K562 (cell line): ENCODE measurements around the gene EFCAB7. TPM values are rescaled to one million over a fixed set of nuclear protein-coding genes. Genes with fewer than 3 reads are reported as not detected.

Experiments
- ATAC-seq: fragments of 200-7000 bp; cut with Tn5 transposase; 3 replicates; pipeline ENCODE4 v1.9.1; 2020; ENCODE audit warnings: moderate library complexity
- BruUV-seq: library from RNA; stranded (reverse); fragments of 400-500 nt; replicated peaks from 2 replicates; lab custom pipeline; 2021; lab: Mats Ljungman, UMichigan
- CTCF ChIA-PET: fragments of 300-600 bp; formaldehyde crosslinking; extraction: SDS; loops from one replicate; lab custom pipeline; 2021; ENCODE audit warnings: low intra/inter-chr PET ratio; lab: Yijun Ruan, JAX
- POLR2A ChIA-PET: fragments of 300-600, 350-650 bp; sonication (Branson Sonifier 250); formaldehyde crosslinking; extraction: SDS; loops from one replicate; lab custom pipeline; 2021; ENCODE audit warnings: antibody characterized with exemption, inconsistent platforms; lab: Yijun Ruan, JAX
- DNase-seq, 4 experiments: peaks; one replicate each; pipeline versions ENCODE4 v3.0.0 to v3.0.0-alpha.2; 2011 to 2018; ENCODE audit warnings: low spot score in 3 of 4, mixed read lengths in 3 of 4; ENCODE audit errors: extremely low read depth in 1 of 4
- FAIRE-seq: peaks from 2 replicates; lab custom pipeline; 2011; peaks lifted over from hg19 to GRCh38; lab: Jason Lieb, UNC
- H2AFZ ChIP-seq: 2 replicates; pipeline ENCODE4 v1.6.0; 2011; ENCODE audit warnings: low read depth, low read length, control low read depth, inconsistent platforms
- H3K27ac ChIP-seq: fragments of 200-600 bp; 3 replicates; pipeline ENCODE4 v1.8.0; 2011; ENCODE audit warnings: low read depth, mild to moderate bottlenecking, control low read depth, inconsistent platforms, low read length, moderate library complexity, mixed read lengths; ENCODE audit errors: extremely low read depth
- H3K27me3 ChIP-seq, 2 experiments: fragments of 300-600 bp in 1 of 2; 2 replicates in 1 of 2; 3 replicates in 1 of 2; pipeline versions ENCODE4 v1.6.0 to v1.8.0; 2011; ENCODE audit warnings: inconsistent platforms in 2 of 2, low read length in 2 of 2, mild to moderate bottlenecking in 1 of 2, mixed read lengths in 1 of 2, moderate library complexity in 1 of 2; ENCODE audit not compliant: control insufficient read depth in 2 of 2, insufficient read depth in 2 of 2
- H3K36me3 ChIP-seq: fragments of 300-600 bp; 3 replicates; pipeline ENCODE4 v1.8.0; 2011; ENCODE audit warnings: mild to moderate bottlenecking, low read length, inconsistent platforms; ENCODE audit not compliant: control insufficient read depth, insufficient read depth
- H3K4me1 ChIP-seq, 2 experiments: fragments of 200-600 bp in 1 of 2; replicated peaks in 1 of 2; 2 replicates in 1 of 2; 3 replicates in 1 of 2; pipeline versions ENCODE4 v1.5.1 to v1.8.0; 2011; ENCODE audit warnings: inconsistent platforms in 2 of 2, low read length in 2 of 2, mild to moderate bottlenecking in 1 of 2, mixed read lengths in 1 of 2, moderate library complexity in 1 of 2; ENCODE audit not compliant: control insufficient read depth in 2 of 2, insufficient read depth in 2 of 2
- H3K4me2 ChIP-seq: 2 replicates; pipeline ENCODE4 v1.6.1; 2011; ENCODE audit warnings: low read length, control low read depth, inconsistent platforms, mixed read lengths; ENCODE audit not compliant: insufficient read depth
- H3K4me3 ChIP-seq: fragments of 200-600 bp; sonication (generic), shearing (Covaris generic); 2 replicates; pipeline ENCODE4 v1.5.1; 2016; ENCODE audit warnings: control low read depth, inconsistent platforms
- H3K79me2 ChIP-seq: fragments of 200-600 bp; 3 replicates; pipeline ENCODE4 v1.8.0; 2011; ENCODE audit warnings: low read length, inconsistent platforms; ENCODE audit not compliant: control insufficient read depth, insufficient read depth
- H3K9ac ChIP-seq, 2 experiments: 2 replicates each; pipeline versions ENCODE4 v1.6.0 to v1.6.1; 2011; ENCODE audit warnings: low read depth in 2 of 2, low read length in 2 of 2, control low read depth in 1 of 2, inconsistent platforms in 1 of 2, mild to moderate bottlenecking in 1 of 2, mixed read lengths in 1 of 2; ENCODE audit not compliant: insufficient read depth in 1 of 2
- H3K9me1 ChIP-seq: one replicate; pipeline ENCODE4 v1.6.0; 2011; ENCODE audit warnings: inconsistent platforms, mild to moderate bottlenecking, low read length, moderate library complexity; ENCODE audit not compliant: control insufficient read depth, insufficient read depth
- H3K9me3 ChIP-seq: replicated peaks from 2 replicates; pipeline ENCODE4 v1.5.1; 2011; ENCODE audit warnings: low read depth, low read length, inconsistent platforms; ENCODE audit not compliant: control insufficient read depth, insufficient read depth
- H4K20me1 ChIP-seq: replicated peaks from 2 replicates; pipeline ENCODE4 v1.6.1; 2011; ENCODE audit warnings: low read length, inconsistent platforms, mixed read lengths; ENCODE audit not compliant: control insufficient read depth, insufficient read depth
- GATA2 ChIP-seq: sonication (generic); formaldehyde crosslinking; IDR thresholded peaks from 2 replicates; pipeline ENCODE4 v1.4.0; 2020; ENCODE audit warnings: mild to moderate bottlenecking, missing genetic modification reagents
- HCFC1 ChIP-seq: IDR thresholded peaks from 2 replicates; pipeline ENCODE4 v1.6.1; 2012; ENCODE audit warnings: low read depth, low read length, improper control_type of control experiment
- HEY1 ChIP-seq: fragments of 250-450 bp; sonication (Bioruptor Pico); IDR thresholded peaks from 2 replicates; pipeline ENCODE4 v1.5.0; 2020; ENCODE audit warnings: mild to moderate bottlenecking, moderate library complexity, borderline replicate concordance
- NR1H2 ChIP-seq: sonication (generic); formaldehyde crosslinking; IDR thresholded peaks from 2 replicates; pipeline ENCODE4 v1.4.0; 2020; ENCODE audit warnings: mild to moderate bottlenecking, missing genetic modification reagents
- RFX7 ChIP-seq: fragments of 250-450 bp; sonication (Bioruptor Pico); IDR thresholded peaks from 2 replicates; pipeline ENCODE4 v1.5.1; 2021; ENCODE audit warnings: mild to moderate bottlenecking
- SMAD2 ChIP-seq: fragments of 150-350 bp; IDR thresholded peaks from 2 replicates; pipeline ENCODE4 v1.6.1; 2014; ENCODE audit warnings: low read depth, mild to moderate bottlenecking, low read length
- TCFL5 ChIP-seq: fragments of 250-450 bp; sonication (Bioruptor Pico); conservative IDR thresholded peaks from 2 replicates; pipeline ENCODE4 v1.6.1; 2021; ENCODE audit warnings: mild to moderate bottlenecking, moderate library complexity, matching md5 sums
- YBX1 ChIP-seq: fragments of 450-650 bp; IDR thresholded peaks from 2 replicates; pipeline ENCODE4 v1.7.1; 2016; ENCODE audit warnings: mild to moderate bottlenecking
- ZNF57 ChIP-seq: fragments of 450-650 bp; formaldehyde crosslinking; IDR thresholded peaks from 2 replicates; pipeline ENCODE4 v1.4.0; 2020; ENCODE audit warnings: mild to moderate bottlenecking, moderate library complexity
- WGBS: fragments of 100-300 bp; shearing (Covaris generic); methylation state at CpG from one replicate; pipeline ENCODE4 v1.1.6; 2016; ENCODE audit warnings: low coverage, mixed read lengths; ENCODE audit not compliant: insufficient coverage; ENCODE audit errors: missing lambda C conversion rate; 5-methylcytosine and 5-hydroxymethylcytosine counted together
- in situ Hi-C: fragments of 300-500 bp; cut with MboI; formaldehyde crosslinking; loops from 4 replicates; pipeline ENCODE4 v1.15.0; 2018; ENCODE audit warnings: inconsistent platforms, mixed read lengths
- intact Hi-C: fragments of 100-400 bp; cut with micrococcal nuclease; formaldehyde crosslinking; loops from 2 replicates; pipeline ENCODE4 v1.14.2; 2022
- polyA plus RNA-seq, 8 experiments: library from polyadenylated mRNA; depleted of rRNA in 4 of 8; stranded (reverse) in 5 of 8; unstranded in 3 of 8; fragments of >200 nt; fragmentation: Nextera tagmentation in 2 of 8; fragmentation: Illumina TruSeq in 1 of 8; extraction: Ambion mirVana in 2 of 8; extraction: Trizol in 1 of 8; gene quantifications; 2 replicates each; pipeline versions ENCODE4 v1.2.1 to v1.2.3, GENCODE V29; 2011 to 2014; ENCODE audit warnings: inconsistent platforms in 1 of 8, missing spikeins in 1 of 8
- total RNA-seq, 7 experiments: library from RNA; depleted of rRNA in 6 of 7; stranded (reverse); fragments of >200 nt in 6 of 7; fragmentation: Illumina TruSeq in 2 of 7; extraction: Trizol in 2 of 7; gene quantifications; 2 replicates each; pipeline versions ENCODE4 v1.2.1 to v1.2.3, GENCODE V29; 2011 to 2021; ENCODE audit warnings: low replicate concordance in 1 of 7
- TF ChIP-seq, protein P1 (sequence below): sonication (generic); formaldehyde crosslinking; IDR thresholded peaks from 2 replicates; pipeline ENCODE4 v1.5.0; 2020; ENCODE audit warnings: missing genetic modification reagents
- TF ChIP-seq, protein P2 (sequence below): sonication (generic); formaldehyde crosslinking; IDR thresholded peaks from 2 replicates; pipeline ENCODE4 v1.8.1; 2022; ENCODE audit warnings: missing genetic modification reagents
- TF ChIP-seq, protein P3 (sequence below): fragments of 250-450 bp; sonication (Bioruptor Pico); IDR thresholded peaks from 2 replicates; pipeline ENCODE4 v1.4.0; 2020; ENCODE audit warnings: mild to moderate bottlenecking, moderate library complexity
- TF ChIP-seq, protein P4 (sequence below): fragments of 450-650 bp; IDR thresholded peaks from 2 replicates; pipeline ENCODE4 v1.6.1; 2016; ENCODE audit warnings: low read depth, mild to moderate bottlenecking, moderate library complexity
- TF ChIP-seq, protein P5 (sequence below): fragments of 250-450 bp; sonication (Bioruptor Pico); IDR thresholded peaks from 2 replicates; pipeline ENCODE4 v1.5.0; 2020; ENCODE audit warnings: mild to moderate bottlenecking

EFCAB7 gene
- total and polyA plus RNA-seq, 9 of the 15 experiments (the other 6 are each of a cell fraction or from before 2014, with no cell fraction given): 3.2 to 7.6 (median 5.7) TPM

DNA sequence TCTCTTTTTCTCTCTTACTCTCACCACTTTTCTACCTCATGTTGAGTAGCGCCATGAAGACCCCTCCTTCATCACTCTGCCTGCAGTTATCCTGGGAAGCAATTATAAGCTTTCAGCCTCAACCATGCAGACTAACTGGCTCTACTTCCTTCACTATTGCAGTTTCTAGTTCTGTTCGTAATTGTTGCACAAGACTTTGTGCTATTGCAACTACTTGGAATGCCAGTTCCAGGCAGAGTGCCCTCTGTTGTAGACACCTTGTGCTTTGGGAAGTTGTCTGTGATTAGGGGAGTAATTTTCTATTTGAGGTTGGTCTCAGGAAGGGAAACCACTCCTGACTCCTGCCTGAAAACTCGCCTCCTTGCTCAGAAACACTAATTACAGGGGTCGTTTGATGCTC, 89.2 kb downstream of the EFCAB7 start:
- in situ Hi-C loops: no loop called here

More for the DNA sequence above, 89.2 kb downstream of the EFCAB7 start:
- ChIA-PET CTCF (no interaction called here), POLR2A (no interaction called here)
- H3K4me3 ChIP-seq: no peak overlapping the region
- no peaks in the 10 kb centered on the region for H3K9me3 ChIP-seq
- ATAC-seq (no peak), FAIRE-seq (no peak), DNase-seq (no peak)
- no peak overlapping the region for H3K9ac ChIP-seq
- no peaks in the 10 kb centered on the region; the same call in 1 of the 2 replicates for H4K20me1 ChIP-seq
- no peaks in the 10 kb centered on the region for H3K4me1 ChIP-seq
- 0% methylated on average over 4 of the region's 4 CpGs for WGBS
- H3K9me1 ChIP-seq: no peaks in the 10 kb centered on the region
- no TSS peak for BruUV-seq
- TF ChIP-seq SMAD2: no peak
- no peak for TF ChIP-seq YBX1
- no peak for TF ChIP-seq HEY1 (CRISPR knock-in tag)
- no peak for TF ChIP-seq GATA2
- TF ChIP-seq TCFL5 (CRISPR knock-in tag): no peak
- no peak for TF ChIP-seq RFX7 (CRISPR knock-in tag)
- TF ChIP-seq, protein P1, sequence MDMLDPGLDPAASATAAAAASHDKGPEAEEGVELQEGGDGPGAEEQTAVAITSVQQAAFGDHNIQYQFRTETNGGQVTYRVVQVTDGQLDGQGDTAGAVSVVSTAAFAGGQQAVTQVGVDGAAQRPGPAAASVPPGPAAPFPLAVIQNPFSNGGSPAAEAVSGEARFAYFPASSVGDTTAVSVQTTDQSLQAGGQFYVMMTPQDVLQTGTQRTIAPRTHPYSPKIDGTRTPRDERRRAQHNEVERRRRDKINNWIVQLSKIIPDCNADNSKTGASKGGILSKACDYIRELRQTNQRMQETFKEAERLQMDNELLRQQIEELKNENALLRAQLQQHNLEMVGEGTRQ (CRISPR knock-in tag): no peak
- TF ChIP-seq, protein P2, sequence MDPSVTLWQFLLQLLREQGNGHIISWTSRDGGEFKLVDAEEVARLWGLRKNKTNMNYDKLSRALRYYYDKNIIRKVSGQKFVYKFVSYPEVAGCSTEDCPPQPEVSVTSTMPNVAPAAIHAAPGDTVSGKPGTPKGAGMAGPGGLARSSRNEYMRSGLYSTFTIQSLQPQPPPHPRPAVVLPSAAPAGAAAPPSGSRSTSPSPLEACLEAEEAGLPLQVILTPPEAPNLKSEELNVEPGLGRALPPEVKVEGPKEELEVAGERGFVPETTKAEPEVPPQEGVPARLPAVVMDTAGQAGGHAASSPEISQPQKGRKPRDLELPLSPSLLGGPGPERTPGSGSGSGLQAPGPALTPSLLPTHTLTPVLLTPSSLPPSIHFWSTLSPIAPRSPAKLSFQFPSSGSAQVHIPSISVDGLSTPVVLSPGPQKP (CRISPR knock-in tag): no peak
- no peak for TF ChIP-seq HCFC1
- TF ChIP-seq, protein P3, sequence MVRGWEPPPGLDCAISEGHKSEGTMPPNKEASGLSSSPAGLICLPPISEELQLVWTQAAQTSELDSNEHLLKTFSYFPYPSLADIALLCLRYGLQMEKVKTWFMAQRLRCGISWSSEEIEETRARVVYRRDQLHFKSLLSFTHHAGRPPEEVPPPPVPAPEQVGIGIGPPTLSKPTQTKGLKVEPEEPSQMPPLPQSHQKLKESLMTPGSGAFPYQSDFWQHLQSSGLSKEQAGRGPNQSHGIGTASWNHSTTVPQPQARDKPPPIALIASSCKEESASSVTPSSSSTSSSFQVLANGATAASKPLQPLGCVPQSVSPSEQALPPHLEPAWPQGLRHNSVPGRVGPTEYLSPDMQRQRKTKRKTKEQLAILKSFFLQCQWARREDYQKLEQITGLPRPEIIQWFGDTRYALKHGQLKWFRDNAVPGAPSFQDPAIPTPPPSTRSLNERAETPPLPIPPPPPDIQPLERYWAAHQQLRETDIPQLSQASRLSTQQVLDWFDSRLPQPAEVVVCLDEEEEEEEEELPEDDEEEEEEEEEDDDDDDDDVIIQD: no peak
- TF ChIP-seq, protein P4, sequence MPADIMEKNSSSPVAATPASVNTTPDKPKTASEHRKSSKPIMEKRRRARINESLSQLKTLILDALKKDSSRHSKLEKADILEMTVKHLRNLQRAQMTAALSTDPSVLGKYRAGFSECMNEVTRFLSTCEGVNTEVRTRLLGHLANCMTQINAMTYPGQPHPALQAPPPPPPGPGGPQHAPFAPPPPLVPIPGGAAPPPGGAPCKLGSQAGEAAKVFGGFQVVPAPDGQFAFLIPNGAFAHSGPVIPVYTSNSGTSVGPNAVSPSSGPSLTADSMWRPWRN: no peak
- TF ChIP-seq ZNF57 (CRISPR knock-in tag): no peak
- no peak for TF ChIP-seq NR1H2 (CRISPR knock-in tag)
- TF ChIP-seq, protein P5, sequence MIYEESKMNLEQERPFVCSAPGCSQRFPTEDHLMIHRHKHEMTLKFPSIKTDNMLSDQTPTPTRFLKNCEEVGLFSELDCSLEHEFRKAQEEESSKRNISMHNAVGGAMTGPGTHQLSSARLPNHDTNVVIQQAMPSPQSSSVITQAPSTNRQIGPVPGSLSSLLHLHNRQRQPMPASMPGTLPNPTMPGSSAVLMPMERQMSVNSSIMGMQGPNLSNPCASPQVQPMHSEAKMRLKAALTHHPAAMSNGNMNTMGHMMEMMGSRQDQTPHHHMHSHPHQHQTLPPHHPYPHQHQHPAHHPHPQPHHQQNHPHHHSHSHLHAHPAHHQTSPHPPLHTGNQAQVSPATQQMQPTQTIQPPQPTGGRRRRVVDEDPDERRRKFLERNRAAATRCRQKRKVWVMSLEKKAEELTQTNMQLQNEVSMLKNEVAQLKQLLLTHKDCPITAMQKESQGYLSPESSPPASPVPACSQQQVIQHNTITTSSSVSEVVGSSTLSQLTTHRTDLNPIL: no peak
- no peak overlapping the region for H3K4me2 ChIP-seq
- H3K27ac ChIP-seq: no peak overlapping the region
- intact Hi-C loops: no loop called here
- no peak overlapping the region for H2AFZ ChIP-seq
- no peaks in the 10 kb centered on the region for H3K36me3 ChIP-seq
- H3K79me2 ChIP-seq: no peaks in the 10 kb centered on the region
- H3K27me3 ChIP-seq: peaks cover 2 to 12% of the 10 kb centered on the region in 2 experiments; a peak in 3 of 5 replicates
